Activated B cell treated with CpG ODN at 0.5 μM for 24 hours (primary cell): Measurements from ENCODE around the gene INSYN1. TPM values are rescaled to one million over a fixed set of nuclear protein-coding genes. Genes with fewer than 3 reads are reported as not detected.
A peak's percentile ranks its signal among the peaks of the same experiment; 100 is the strongest.

Source experiments
- ATAC-seq: fragments of 200-7000 bp; cut with Tn5 transposase; one replicate; pipeline ENCODE4 v1.10.0; 2021; ENCODE audit warnings: low read depth, mild to moderate bottlenecking, moderate library complexity
- CTCF ChIA-PET: fragments of 350-600 bp; sonication (Branson Sonifier 250); formaldehyde crosslinking; loops from one replicate; lab custom pipeline; 2021; ENCODE audit warnings: antibody characterized with exemption; lab: Charles Lee
- POLR2A ChIA-PET: fragments of 350-600 bp; sonication (Branson Sonifier 250); formaldehyde crosslinking; loops from one replicate; lab custom pipeline; 2021; ENCODE audit warnings: antibody characterized with exemption; lab: Charles Lee
- DNase-seq: peaks from one replicate; pipeline ENCODE4 v3.0.0; 2022
- H3K27ac Mint-ChIP-seq: one replicate; pipeline ENCODE4 v1.8.0; 2020; ENCODE audit warnings: mixed read lengths
- H3K27me3 Mint-ChIP-seq: one replicate; pipeline ENCODE4 v1.8.0; 2021; ENCODE audit warnings: mixed read lengths
- H3K36me3 Mint-ChIP-seq: one replicate; pipeline ENCODE4 v1.8.0; 2021; ENCODE audit warnings: low read depth, mixed read lengths
- H3K4me1 Mint-ChIP-seq: one replicate; pipeline ENCODE4 v1.8.0; 2021; ENCODE audit warnings: mixed read lengths
- H3K4me3 Mint-ChIP-seq: one replicate; pipeline ENCODE4 v1.8.0; 2020; ENCODE audit warnings: mild to moderate bottlenecking, mixed read lengths
- H3K9me3 Mint-ChIP-seq: one replicate; pipeline ENCODE4 v1.8.0; 2020; ENCODE audit warnings: mixed read lengths
- CTCF ChIP-seq: fragments of 200-600 bp; IDR thresholded peaks from one replicate; pipeline ENCODE4 v1.8.0; 2022; ENCODE audit warnings: antibody characterized with exemption, mild to moderate bottlenecking
- intact Hi-C: fragments of 100-400 bp; cut with micrococcal nuclease; formaldehyde crosslinking; loops from one replicate; pipeline ENCODE4 v1.15.1; 2024
- total RNA-seq: library from RNA; stranded (reverse); gene quantifications from 2 replicates; pipeline ENCODE4 v1.2.3, GENCODE V29; 2022

INSYN1 gene
- total RNA-seq, 1 donor from 2014 or later: not detected

- ChIA-PET CTCF (interaction anchor here (0.6 to 4.1 kb wide), 13 partner anchors 16 to 463 kb away, joined by 3 to 42 read pairs (median 4); partner anchors contain the start of gene CD276), POLR2A (interaction anchor here (1.1 kb wide), 1 partner anchor 88 kb away, joined by 6 read pairs; no protein-coding TSS in a partner anchor)
- Mint-ChIP-seq H3K9me3 (no peaks in the 10 kb centered on the region), H3K4me3 (no peak overlapping the region), H3K27ac (no peak overlapping the region), H3K36me3 (no peaks in the 10 kb centered on the region), H3K4me1 (peaks cover 11% of the 10 kb centered on the region), H3K27me3 (peaks cover 28% of the 10 kb centered on the region)
- DNase-seq (peak; percentile 38), ATAC-seq (peak; percentile 55)
- no peak for TF ChIP-seq CTCF
- intact Hi-C loops: loop anchor here (1.0 kb wide), 5 partner anchors 23 to 459 kb away; no protein-coding TSS in a partner anchor
Measured at GRCh38 chr15:73700041-73700842, 52.9 kb downstream of the INSYN1 start.

- intact Hi-C loops: loop anchor here (1.0 kb wide), 5 partner anchors 22 to 458 kb away; no protein-coding TSS in a partner anchor
- Mint-ChIP-seq H3K36me3 (no peaks in the 10 kb centered on the region), H3K9me3 (no peaks in the 10 kb centered on the region), H3K4me1 (peaks cover 11% of the 10 kb centered on the region), H3K27me3 (peaks cover 28% of the 10 kb centered on the region), H3K27ac (no peak overlapping the region), H3K4me3 (no peak overlapping the region)
- CTCF ChIA-PET: interaction anchor here (0.6 to 4.1 kb wide), 14 partner anchors 15 to 1386 kb away, joined by 3 to 42 read pairs (median 4); partner anchors contain the start of gene CD276
- DNase-seq: no peak
- TF ChIP-seq CTCF: no peak
- POLR2A ChIA-PET: interaction anchor here (1.1 kb wide), 1 partner anchor 87 kb away, joined by 6 read pairs; no protein-coding TSS in a partner anchor
- no peak for ATAC-seq
Measured at GRCh38 chr15:73699249-73700040, 53.7 kb downstream of the INSYN1 start.

GRCh38 chr15:73697033-73697467 is 56.1 kb downstream of the INSYN1 start:
- Mint-ChIP-seq H3K27ac (no peak overlapping the region), H3K36me3 (no peaks in the 10 kb centered on the region), H3K9me3 (no peaks in the 10 kb centered on the region), H3K4me3 (no peak overlapping the region), H3K4me1 (peaks cover 11% of the 10 kb centered on the region), H3K27me3 (peaks cover 38% of the 10 kb centered on the region)
- ChIA-PET POLR2A (interaction anchor here (0.7 to 1.4 kb wide), 2 partner anchors 61 to 391 kb away, joined by 3 read pairs; no protein-coding TSS in a partner anchor), CTCF (interaction anchor here (1.3 kb wide), 1 partner anchor 61 kb away, joined by 3 read pairs; no protein-coding TSS in a partner anchor)
- no peak for TF ChIP-seq CTCF
- no peak for DNase-seq
- ATAC-seq: peak; percentile 66
- intact Hi-C loops: no loop called here

- Mint-ChIP-seq H3K4me1 (peaks cover 11% of the 10 kb centered on the region), H3K27ac (no peak overlapping the region), H3K4me3 (no peak overlapping the region), H3K36me3 (no peaks in the 10 kb centered on the region), H3K27me3 (peaks cover 38% of the 10 kb centered on the region), H3K9me3 (no peaks in the 10 kb centered on the region)
- POLR2A ChIA-PET: interaction anchor here (0.7 to 1.4 kb wide), 2 partner anchors 60 to 391 kb away, joined by 3 read pairs; no protein-coding TSS in a partner anchor
- intact Hi-C loops: no loop called here
- ATAC-seq (no peak), DNase-seq (no peak)
- CTCF ChIA-PET: interaction anchor here (1.3 kb wide), 1 partner anchor 60 kb away, joined by 3 read pairs; no protein-coding TSS in a partner anchor
- TF ChIP-seq CTCF: no peak
Measured at GRCh38 chr15:73696641-73697001, 56.5 kb downstream of the INSYN1 start.
